Upper lobe of right lung (tissue), 1 donor: ENCODE data around the gene ILK. TPM values are rescaled to one million over a fixed set of nuclear protein-coding genes. Genes with fewer than 3 reads are reported as not detected.
A peak's percentile ranks its signal among the peaks of the same experiment; 100 is the strongest.

ENCODE experiments used
- ATAC-seq: fragments of 200-7000 bp; cut with Tn5 transposase; one replicate; pipeline ENCODE4 v1.9.1; 2020; ENCODE audit warnings: mild to moderate bottlenecking, moderate library complexity
- DNase-seq: peaks from one replicate; pipeline ENCODE4 v3.0.0-alpha.2; 2020
- H3K27ac ChIP-seq: fragments of 200-600 bp; one replicate; pipeline ENCODE4 v1.8.0; 2022
- H3K27me3 ChIP-seq: fragments of 200-600 bp; one replicate; pipeline ENCODE4 v1.8.0; 2022; ENCODE audit warnings: mild to moderate bottlenecking
- H3K36me3 ChIP-seq: fragments of 200-600 bp; one replicate; pipeline ENCODE4 v1.8.0; 2022
- H3K4me1 ChIP-seq: fragments of 200-600 bp; one replicate; pipeline ENCODE4 v1.8.0; 2022
- H3K4me3 ChIP-seq: fragments of 200-600 bp; one replicate; pipeline ENCODE4 v1.8.0; 2022; ENCODE audit warnings: mild to moderate bottlenecking
- H3K9me3 ChIP-seq: fragments of 200-600 bp; one replicate; pipeline ENCODE4 v1.8.0; 2022
- CTCF ChIP-seq: fragments of 200-600 bp; IDR thresholded peaks from one replicate; pipeline ENCODE4 v1.8.0; 2022; ENCODE audit warnings: antibody characterized with exemption
- intact Hi-C: fragments of 100-400 bp; cut with DNase I; formaldehyde crosslinking; loops from one replicate; pipeline ENCODE4 v1.11.0; 2022
- total RNA-seq: library from RNA; stranded (reverse); fragmentation: NEBNext Ultra II Directional; extraction: Animal tissue kit (Norgen Biotek cat#: 25700); gene quantifications from one replicate; pipeline ENCODE4 v1.2.1, GENCODE V29; 2021
- donor health status: DM: no; HTN: yes; CAD: no; lungs with severe emphysema.

ILK gene
- total RNA-seq, 1 donor from 2014 or later = 148 TPM

GRCh38 chr11:6586434-6587359 is 16.9 kb upstream of the ILK start:
- Histone ChIP-seq H3K9me3 (peaks cover 12% of the 10 kb centered on the region), H3K4me3 (no peak overlapping the region), H3K4me1 (no peaks in the 10 kb centered on the region), H3K36me3 (peaks cover under 1% of the 10 kb centered on the region), H3K27ac (no peak overlapping the region), H3K27me3 (no peaks in the 10 kb centered on the region)
- no peak for DNase-seq
- peak; percentile 26 for ATAC-seq
- TF ChIP-seq CTCF = no peak
- intact Hi-C loops = no loop called here

- no peaks in the 10 kb centered on the region for H3K4me1 ChIP-seq
- H3K36me3 ChIP-seq = peaks cover 5% of the 10 kb centered on the region
- peaks cover 12% of the 10 kb centered on the region for H3K9me3 ChIP-seq
- DNase-seq = no peak
- no peak for TF ChIP-seq CTCF
- no peak overlapping the region for H3K4me3 ChIP-seq
- intact Hi-C loops = no loop called here
- ATAC-seq = peak; percentile 58
- H3K27ac ChIP-seq = no peak overlapping the region
- no peaks in the 10 kb centered on the region for H3K27me3 ChIP-seq
These were observed 16.1 kb upstream of the ILK start for GRCh38 chr11:6587360-6587953.

- DNase-seq = no peak
- Histone ChIP-seq H3K4me3 (no peak overlapping the region), H3K27ac (no peak overlapping the region), H3K27me3 (no peaks in the 10 kb centered on the region), H3K9me3 (peaks cover 12% of the 10 kb centered on the region), H3K36me3 (peaks cover 8% of the 10 kb centered on the region), H3K4me1 (no peaks in the 10 kb centered on the region)
- ATAC-seq = no peak
- intact Hi-C loops = no loop called here
- no peak for TF ChIP-seq CTCF
These were observed 15.6 kb upstream of the ILK start for GRCh38 chr11:6588018-6588417.

- Histone ChIP-seq H3K36me3 (peaks cover 45% of the 10 kb centered on the region), H3K9me3 (no peaks in the 10 kb centered on the region), H3K27me3 (no peaks in the 10 kb centered on the region), H3K27ac (no peak overlapping the region), H3K4me3 (no peak overlapping the region), H3K4me1 (no peaks in the 10 kb centered on the region)
- intact Hi-C loops = no loop called here
- no peak for TF ChIP-seq CTCF
- ATAC-seq (no peak), DNase-seq (no peak)
These were observed 9.3 kb upstream of the ILK start for GRCh38 chr11:6594142-6594768.

- ATAC-seq (no peak), DNase-seq (no peak)
- no peak overlapping the region for H3K27ac ChIP-seq
- H3K9me3 ChIP-seq = no peaks in the 10 kb centered on the region
- intact Hi-C loops = no loop called here
- no peaks in the 10 kb centered on the region for H3K4me1 ChIP-seq
- H3K4me3 ChIP-seq = no peak overlapping the region
- no peak for TF ChIP-seq CTCF
- H3K27me3 ChIP-seq = no peaks in the 10 kb centered on the region
- peaks cover 66% of the 10 kb centered on the region for H3K36me3 ChIP-seq
These were observed 7.2 kb upstream of the ILK start for GRCh38 chr11:6596239-6596877.
